GDM1 (cell line): ENCODE measurements around the gene NUBPL.
"Not testable (repeated sequence)": the region's sequence is repeated elsewhere in the genome, so short reads cannot be mapped to it uniquely, and the experiment has no call there.

Experiments used
- DNase-seq: peaks from one replicate; lab custom pipeline; 2025; lab: John Stamatoyannopoulos, UW

NUBPL gene

GRCh38 chr14:31813724-31814490, 252.7 kb downstream of the NUBPL start:
- DNase-seq, result not testable (repeated sequence)

DNA sequence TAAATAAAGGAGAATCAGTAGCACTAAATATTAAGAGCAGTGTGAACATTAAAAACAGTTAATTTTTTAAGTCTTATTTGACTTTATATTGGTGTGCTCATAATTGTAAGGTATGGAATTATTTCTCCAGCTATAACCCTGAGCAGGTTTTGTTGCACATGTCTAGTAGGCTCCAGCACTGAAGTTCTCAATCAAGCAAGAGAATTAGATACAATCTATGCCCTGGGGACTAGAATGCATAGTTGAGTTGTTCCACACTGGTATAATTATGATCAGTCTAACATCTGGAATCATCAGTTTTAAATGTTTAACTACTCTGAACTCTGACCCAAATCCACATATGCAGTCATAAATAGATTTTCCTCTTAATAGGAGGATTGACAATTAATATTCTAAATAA, 258.1 kb downstream of the NUBPL start:
- no peak for DNase-seq

- no peak for DNase-seq
Measured at GRCh38 chr14:31825459-31825858, 264.3 kb downstream of the NUBPL start.

DNA sequence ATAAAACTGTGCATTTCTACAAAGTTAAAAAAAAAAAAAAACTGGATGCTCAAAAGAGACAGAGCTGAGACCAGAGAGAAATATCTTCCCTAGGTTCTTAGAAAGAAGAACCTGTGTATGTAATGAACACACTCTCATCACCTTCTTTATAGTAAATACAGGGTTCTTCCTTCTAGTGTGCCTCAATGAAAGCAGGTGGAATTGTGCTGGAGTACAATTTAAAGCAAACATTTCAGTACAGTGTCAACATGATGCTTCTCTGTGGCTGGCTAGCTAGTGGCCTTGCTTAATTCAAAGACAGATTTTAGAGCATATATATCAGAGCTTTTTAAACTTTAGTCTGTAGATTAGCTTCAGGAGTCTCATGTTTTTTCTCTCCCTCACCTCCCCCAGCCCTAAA, 266.1 kb downstream of the NUBPL start:
- DNase-seq, result no peak

GRCh38 chr14:31828946-31829868, 268.0 kb downstream of the NUBPL start:
- no peak for DNase-seq

DNA sequence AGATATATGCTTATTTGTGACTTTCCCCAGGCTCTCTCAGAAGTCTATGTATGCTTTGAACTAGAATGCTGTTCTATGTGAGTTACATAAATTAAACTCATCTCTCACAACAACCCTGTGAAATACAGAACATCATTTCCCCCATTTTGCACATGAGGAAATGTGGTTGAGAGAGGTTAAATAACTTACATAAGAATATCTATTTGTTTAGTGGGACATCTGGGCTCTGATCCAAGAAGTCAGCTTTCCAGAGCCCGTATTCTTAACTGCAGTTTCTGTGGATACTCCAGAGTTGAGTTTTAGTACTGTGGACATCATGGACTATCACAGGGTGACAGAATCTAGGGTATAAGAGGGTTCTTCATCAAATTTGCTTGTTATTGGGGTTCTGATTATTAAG, 273.4 kb downstream of the NUBPL start:
- DNase-seq, result no peak

DNA sequence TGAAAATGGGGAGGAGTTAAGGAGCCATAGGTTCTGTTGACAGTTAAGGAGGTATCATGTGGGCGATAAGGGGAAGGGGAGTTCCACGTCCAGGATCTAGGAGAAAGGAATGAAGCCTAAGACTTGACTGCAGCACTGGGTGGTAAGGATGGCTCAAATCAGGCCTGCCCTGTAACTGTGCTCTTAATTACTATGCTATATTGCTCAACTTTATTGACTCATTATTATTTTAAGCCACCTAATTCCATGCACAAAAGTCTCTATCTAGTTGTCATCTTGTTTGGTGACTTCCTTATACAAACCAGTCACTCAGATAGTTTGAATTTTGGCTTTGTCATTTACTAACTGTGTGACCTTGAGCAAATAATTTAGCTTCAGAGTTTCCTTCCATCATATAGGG, 273.8 kb downstream of the NUBPL start:
- DNase-seq, result no peak

DNA sequence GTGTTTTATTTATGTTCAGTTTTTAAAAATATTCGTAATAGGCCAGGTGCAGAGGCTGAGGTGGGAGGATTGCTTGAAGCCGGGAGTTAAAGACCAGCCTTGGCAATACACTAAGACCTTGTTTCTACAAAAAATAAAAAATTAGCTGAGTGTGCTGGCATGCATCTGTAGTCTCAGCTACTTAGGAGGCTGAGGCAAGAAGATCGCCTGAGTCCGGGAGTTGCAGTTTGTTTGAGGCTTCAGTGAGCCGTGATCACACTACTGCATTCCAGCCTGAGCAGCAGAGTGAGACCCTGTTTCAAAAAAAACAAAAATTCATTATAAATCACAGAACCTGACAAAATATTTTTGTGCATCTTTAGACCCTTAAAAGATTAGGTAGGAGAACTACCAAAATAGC, 275.8 kb downstream of the NUBPL start:
- no peak for DNase-seq

GRCh38 chr14:31842899-31843298, 281.7 kb downstream of the NUBPL start:
- DNase-seq, result no peak

- no peak for DNase-seq
Measured at GRCh38 chr14:31843361-31844091, 282.3 kb downstream of the NUBPL start.

DNA sequence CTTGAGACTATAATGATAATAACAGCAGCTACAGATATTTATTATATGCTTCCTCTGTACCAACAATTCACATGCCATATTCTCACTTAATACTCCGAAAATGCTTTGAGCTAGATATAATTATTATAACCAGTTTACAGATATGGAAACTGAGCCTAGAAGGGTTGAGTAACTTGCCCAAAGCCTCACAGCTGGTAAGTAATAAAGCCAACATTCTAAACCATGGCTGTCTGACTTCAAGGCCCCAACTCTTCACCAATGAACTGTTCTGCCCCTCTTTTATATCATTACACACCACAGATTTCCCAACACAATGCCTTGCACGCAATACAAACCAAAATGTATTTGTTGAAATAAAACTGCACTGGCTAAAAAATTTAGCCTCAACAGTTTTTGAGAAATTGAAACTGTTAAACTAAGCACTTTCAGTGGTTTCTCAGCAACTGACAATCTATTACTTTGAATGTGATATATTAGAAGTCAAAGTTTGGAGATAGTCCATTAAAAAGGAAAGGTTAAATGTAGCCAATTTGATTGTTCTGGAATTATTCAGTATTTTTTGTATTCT, 293.4 kb downstream of the NUBPL start:
- no peak for DNase-seq

GRCh38 chr14:31855262-31855661, 294.1 kb downstream of the NUBPL start:
- DNase-seq, result no peak

- DNase-seq, result not testable (repeated sequence)
Measured at GRCh38 chr14:31856003-31856402, 294.8 kb downstream of the NUBPL start.

DNA sequence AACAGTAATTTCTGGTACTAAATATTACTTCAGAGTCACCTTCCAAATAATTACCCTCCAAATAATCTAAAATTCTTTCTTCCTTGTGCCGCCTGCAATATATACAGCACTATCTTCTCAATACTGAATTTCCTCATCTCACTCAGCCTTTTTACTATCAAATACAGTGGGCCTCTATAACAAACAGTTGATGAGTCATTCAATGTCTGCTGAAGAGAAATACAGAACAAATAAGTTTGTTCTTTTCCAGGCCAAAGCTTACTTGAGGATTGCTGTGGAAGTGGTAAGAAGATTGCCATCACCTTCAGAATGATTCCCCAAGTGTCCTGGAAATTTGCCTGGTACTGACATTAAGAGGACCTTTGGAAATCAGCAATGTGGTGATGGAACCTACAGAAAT, 297.7 kb downstream of the NUBPL start:
- DNase-seq, result no peak

DNA sequence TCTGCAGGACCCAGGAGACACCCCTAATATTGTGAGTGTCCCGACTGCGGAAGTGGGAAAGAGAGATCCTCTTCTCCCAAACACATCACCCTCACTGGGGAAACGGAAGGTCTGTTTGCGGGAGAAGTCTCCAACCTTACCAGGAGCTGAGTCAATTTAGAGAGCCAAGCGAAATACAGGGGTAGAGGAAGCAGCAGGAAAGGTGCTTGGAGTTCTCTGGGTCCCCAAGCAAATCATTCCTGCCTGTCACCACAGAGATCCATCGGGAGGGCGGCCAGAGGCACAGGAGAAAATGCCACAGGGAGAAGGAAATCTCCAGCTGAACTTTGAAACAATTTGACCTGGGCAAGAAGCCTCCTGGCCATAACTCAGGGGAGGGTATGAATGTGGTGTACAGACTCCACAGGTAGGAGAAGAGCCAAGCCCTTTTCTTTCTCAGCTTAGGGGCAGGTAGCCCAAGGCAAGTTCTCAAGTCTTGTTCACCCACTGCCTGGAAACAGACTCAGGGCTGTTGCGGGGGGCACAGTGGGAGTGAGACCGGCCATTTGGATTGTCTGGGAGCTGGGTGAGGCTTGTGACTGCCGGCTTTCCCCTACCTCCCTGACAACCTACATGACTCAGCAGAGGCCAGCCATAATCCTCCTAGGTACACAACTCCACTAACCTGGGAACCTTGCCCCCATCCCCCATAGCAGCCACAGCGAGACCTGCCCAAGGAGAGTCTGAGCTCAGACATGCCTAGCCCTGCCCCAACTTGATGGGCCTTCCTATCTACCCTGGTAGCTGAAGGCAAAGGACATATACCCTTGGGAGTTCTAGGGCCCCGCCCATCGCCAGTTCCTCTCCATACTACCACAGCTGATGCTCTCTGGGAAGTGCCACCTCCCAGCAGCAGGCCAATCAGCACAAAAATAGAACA, 304.0 kb downstream of the NUBPL start:
- DNase-seq, result no peak

- DNase-seq, result no peak
Measured at GRCh38 chr14:31867570-31867969, 306.4 kb downstream of the NUBPL start.

GRCh38 chr14:31868096-31868495, 306.9 kb downstream of the NUBPL start:
- DNase-seq, result not testable (repeated sequence)

- no peak for DNase-seq
Measured at GRCh38 chr14:31876741-31877140, 315.5 kb downstream of the NUBPL start.

GRCh38 chr14:31877255-31877798, 316.1 kb downstream of the NUBPL start:
- no peak for DNase-seq

DNA sequence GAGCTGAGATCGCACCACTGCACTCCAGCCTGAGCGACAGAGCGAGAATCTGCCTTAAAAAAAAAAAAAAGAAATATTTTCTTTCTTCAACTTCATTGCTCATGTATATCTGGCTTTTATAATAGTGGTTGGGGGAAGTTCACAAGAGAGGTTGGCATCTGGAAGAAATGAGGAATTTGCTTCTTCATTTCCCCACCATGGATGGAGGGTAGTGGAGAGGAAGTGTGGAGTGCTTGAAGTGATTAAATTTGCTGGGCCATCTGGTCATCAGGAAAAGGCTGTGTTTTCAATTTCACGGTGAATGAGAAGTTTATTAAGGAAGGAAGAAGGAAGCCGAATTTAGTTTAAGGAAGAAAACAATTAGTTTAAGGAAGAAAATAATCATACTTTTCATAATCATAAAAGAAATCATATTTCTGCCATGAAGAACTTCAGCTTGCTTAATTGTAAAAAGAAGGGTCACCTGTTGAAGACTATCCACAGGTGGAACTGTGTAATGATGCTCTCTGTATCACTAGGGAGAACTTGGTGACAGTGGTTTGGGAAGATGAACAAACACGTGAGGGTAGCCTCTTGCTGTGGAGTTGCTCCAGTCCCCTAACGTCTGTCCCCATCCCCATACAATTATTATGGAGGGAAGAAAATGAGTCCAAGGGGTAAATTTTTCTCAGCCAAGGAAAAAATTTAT, 318.6 kb downstream of the NUBPL start:
- DNase-seq, result no peak
